Activated CD4-positive, CD25-positive, alpha-beta regulatory T cell treated with anti-CD3 and anti-CD28 coated beads, Interleukin-2, amount 50 U/mL, for 72 hours (primary cell): ENCODE results near the gene TMEM273.

Experiments
- DNase-seq: peaks from one replicate; pipeline ENCODE4 v3.0.0; 2021

The TMEM273 gene

DNA sequence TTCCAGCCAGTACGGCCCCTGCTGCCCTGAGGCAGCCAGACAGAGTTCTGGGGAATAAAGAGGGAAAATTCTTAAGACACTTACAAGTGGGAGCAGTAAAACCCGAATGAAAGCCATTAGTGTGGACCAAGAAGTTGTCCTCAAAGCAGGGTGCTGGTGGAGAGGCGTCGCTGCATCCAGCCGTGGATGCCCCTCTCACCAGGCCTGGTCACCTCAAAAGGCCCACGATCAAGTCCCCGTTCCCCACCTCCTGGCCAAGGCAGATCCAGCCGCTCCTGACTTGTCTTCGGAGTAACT lies 73.5 kb downstream of the TMEM273 start:
- no peak for DNase-seq

DNA sequence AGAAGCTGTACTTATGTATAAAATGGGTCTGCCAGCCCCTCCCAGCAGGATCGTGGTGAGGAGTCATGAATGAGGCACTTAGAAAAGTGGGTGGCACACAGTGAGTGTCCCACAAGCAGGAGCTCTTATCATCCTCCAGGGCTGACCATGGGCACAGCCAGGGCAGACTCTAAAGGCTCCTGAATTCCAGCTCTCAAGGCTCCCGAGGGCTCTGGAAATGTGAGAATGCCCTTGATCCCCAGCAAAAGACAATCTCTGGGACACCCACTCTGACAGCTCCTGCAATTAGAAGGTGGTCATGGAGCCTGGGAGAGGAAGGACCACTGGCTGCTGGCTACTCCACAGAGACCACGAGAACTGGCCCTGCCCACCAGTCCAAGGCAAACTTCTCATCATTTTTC lies 74.5 kb downstream of the TMEM273 start:
- DNase-seq = no peak

DNA sequence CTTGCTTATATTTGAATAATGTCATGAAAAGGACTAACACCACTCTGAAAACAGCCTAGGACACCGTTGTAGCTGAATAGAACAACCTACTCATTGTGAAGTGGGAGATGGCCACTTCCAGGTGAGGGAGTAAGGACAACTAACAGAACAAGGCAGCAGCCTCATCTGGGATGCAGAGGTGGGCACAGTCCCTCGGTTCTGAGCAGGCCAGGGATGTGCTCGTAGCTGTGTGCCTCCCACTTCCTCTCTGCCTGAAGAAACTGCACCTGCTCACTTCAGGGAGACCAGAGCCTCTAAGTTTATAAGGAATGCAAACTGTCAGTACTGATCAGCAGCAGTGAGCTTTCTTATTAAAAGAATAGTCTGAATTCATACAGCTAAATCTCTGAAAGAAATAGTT lies 75.3 kb downstream of the TMEM273 start:
- no peak for DNase-seq

DNA sequence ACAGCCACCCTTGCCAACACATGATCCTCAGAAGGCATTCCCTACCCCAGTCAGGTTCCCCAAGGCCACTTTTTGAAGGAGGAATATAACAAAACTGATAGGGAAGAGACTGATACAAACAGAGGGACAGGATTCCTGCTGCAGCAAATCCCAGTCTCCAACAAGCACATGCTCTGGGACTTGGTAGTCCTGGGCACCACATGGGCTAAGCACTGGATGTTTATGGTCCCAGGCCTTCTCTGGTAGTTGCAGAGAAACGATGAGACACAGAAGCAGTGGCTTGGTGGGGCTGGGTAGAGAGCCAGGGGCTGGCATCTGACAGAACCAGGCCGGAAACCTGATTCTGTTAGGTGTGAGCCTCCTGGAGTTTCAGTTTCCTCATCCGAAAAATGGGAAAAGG lies 76.1 kb downstream of the TMEM273 start:
- DNase-seq = no peak

DNA sequence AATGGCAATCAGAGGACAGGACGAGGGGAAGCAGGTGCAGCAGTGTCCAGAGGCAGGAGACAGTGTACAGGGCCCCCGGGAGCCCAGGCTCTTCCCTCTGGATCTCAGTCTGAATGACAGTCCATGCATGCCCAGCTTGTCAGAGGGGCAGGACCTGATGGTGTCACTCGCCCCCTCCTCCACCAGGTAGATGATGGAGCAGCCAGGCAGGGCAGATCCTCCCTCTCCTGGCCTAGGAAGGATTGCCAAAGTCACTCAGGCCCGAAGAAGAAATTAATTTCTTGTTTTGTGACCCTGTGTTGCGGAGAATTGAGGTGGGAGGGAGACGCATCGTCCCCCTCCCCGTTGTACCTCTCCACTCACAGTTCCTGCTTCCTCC lies 76.9 kb downstream of the TMEM273 start:
- no peak for DNase-seq

DNA sequence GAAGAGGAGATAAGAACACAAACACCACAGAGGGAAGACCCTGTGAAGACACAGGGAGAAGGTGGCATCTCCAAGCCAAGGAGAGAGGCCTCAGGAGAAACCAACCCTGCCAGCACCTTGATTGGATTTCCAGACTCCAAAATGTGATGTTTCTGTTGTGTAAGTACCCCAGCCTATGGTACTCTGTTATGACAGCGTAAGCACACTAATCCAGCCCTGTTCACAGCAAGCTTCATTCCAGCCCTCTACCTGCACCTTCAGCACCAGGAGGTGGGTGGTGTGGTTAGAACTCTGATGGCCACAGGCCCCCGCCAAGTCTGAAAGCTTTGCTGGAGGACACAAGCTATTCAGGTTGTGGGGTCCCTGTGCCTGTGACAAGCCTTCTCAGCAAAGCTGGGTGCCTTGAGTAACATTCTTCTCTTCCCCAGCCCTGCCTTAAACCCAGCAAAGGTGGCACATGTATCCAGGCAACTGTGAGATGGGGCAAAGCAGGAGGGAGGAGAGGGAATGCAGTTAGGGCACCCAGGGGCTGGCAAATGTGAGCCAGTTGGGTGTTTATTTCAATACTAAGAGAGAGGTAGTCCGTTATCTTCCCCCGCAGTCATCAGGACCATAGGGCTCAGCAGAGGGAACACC lies 77.4 kb downstream of the TMEM273 start:
- no peak for DNase-seq

DNA sequence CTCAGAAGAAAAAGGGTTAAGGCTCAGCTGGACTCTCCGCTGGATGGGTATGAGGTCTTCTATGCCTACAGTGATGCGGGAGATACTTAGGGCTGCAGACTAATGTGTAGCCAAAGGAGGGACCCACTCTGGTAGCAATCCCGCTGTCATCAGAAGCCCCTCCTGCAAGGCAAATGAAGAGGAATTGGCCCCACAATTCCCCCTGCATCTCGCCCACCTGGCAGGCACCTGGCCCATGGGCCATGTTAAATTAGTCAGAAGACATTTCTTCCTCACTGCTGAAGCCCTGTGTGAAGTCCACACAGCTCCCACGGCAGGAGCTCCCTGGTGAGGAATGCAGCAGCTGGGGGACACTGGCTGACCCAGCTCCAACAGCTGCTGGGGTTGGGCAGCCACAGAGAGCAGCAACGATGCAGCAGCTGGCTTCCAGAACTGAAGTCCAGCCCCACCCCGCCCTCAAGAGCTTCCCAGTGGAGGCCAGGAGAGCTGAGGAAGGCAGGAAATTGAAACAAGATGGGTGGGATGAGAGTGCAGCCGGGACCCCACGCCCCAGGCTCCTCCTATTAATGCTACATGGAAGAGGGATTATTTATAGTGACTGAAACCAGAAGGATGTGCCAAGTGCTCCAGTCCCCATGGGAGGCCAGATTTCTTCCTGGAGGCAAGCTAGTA lies 78.4 kb downstream of the TMEM273 start:
- DNase-seq = no peak

DNA sequence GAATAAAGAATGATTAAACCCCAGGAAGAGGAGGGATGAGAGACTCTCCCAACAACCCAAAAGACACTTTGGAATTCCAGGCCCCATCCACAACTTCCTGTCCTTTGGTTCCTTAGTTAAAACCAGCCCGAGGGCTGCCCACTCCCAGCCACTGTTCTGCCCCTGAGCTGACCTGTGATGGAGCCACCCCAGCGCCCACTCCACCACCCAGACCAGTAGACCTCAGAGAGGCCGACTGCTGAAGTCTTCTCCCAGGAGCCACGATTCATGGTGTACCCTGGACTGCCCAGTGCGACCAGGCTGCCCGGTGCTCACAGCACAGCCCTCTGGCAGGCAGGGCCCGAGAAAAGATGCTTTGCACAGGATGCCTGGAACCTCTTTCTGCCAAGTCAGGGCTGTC lies 79.5 kb downstream of the TMEM273 start:
- DNase-seq = no peak

DNA sequence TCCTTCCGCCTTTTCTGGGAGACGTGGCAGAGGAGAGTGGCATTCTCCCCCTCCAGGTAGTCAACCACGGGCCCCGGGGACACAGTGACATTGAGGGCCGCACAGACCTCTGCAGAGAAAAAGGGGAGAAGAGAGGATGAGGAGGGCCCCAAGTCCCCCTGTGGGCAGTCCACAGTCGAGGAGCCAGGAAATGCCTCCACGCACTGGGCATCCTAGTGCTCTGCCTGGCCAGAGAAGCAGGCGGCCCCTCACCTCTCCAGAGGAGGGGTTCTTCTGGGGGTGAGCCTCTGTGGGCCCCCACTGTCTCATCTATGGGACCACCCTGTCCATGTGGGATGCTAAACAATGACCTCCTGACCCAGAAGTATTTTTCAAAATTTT lies 80.3 kb downstream of the TMEM273 start:
- no peak for DNase-seq

DNA sequence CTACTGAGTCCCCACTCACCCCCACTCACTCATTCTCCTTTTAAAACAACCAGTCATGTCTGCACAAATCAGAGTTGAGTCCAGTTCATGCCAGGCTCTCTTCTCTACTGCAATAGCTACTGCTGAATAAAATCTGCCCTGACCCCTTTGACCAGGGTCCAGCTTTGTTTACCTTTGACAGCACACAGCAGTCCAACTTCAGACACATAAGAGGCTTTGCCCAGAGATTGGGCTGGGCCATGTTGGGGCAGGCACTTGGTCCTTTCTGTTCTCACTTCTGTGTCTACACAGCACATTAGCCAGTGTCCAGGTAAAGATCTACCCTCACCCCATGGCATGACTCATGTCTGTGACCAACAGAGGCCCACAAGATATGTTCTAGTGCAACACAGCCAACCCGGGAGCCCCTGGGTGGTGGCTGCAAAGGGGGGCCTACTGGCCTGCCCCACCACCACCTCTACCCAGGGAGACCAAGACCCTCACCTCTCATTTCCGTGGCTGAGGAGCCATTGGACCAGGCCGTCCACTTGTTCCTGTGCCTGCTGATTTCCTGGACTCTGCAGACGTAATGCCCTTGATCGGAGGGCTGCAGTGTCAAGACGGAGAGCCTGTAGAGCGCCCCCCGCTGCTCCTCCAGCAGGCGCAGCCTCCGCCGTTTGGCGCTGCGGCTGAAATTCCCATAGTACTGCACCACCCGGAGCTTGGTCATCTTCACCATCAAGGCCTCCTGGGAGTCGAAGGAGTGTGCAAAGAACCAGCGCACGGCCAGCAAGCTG lies 80.9 kb downstream of the TMEM273 start:
- no peak for DNase-seq

DNA sequence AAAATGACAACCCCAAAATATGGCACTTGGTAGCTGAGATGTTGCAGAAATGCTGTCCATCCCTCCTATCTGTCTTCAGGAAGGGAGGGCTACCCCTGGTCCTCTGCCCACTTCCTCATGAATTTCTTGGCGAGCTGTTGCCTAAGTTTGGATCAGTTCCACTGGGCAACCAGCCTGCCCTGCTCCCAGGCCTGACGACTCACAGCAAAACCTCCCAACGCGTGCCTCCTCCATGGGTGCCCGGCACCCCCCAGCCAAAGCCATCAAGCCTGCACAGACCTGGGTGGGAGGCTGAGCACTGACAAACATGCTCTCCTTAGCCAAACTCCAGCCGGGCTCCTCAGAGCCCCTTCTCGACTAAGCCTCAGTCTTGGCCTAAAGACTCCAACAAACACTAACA lies 81.7 kb downstream of the TMEM273 start:
- no peak for DNase-seq

DNA sequence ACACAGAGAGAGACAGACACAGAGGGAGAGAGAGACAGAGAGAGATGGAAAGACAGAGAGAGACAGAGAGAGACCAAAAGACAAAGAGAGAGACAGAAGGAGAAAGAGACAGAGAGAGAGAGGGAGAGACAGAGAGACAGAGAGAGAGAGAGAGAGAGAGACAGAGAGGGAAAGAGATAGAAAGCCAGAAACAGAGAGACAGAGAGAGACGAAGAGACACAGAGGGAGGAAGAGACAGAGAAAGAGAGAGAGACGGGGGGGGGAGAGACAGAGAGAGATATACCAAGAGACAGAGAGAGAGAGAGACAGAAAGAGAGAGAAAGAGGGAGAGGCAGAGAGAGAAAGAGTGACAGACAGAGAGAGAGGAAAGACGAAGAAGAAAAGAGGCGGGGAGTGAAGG lies 83.1 kb downstream of the TMEM273 start:
- no peak for DNase-seq
